ENCODE results near the gene ALX3.

ALX3 gene

DNA sequence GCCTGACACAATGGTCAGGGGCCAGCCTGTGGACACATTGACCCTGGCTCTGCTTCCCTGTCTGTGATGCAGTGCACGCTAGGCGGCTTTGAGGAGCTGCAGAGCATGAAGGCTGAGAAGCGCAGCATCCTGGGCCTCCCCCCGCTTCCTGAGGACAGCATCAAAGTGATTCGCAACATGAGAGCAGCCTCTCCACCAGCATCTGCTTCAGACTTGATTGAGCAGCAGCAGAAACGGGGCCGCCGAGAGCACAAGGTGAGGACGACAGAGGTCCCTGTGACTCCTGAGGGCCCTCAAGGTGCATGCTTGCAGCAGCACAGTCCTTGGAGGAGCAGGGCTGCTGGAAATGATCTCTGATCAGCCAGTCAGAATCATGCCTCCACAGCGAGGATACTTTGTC, 27.5 kb downstream of the ALX3 start:
- TF ChIP-seq CTCF (IDR thresholded peaks at IDR 0.05), result no peak

DNA sequence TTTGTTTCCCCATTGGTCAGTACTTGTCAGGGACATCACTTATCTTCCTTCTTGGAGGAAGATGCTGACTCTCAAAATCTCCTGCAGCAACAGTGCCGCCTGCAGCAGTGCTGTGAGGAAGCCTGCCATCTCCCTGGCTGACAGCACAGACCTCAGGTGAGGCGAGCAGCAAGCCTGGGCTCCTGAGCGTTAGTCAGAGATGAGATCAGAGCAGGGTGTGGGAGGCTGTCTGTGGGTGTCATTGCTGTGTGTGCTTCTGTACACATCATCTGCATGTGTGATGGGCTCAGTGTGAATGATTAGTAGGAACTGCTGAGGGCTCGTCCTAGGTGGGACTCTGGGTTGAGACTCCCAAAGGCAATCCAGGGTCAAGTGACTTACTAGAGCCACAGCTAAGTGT, 29.9 kb downstream of the ALX3 start:
- TF ChIP-seq CTCF (IDR thresholded peaks at IDR 0.05), result no peak

- no peak for TF ChIP-seq CTCF (IDR thresholded peaks at IDR 0.05)
Observed at GRCh38 chr1:110039641-110040040, 30.8 kb downstream of the ALX3 start.

- no peak for TF ChIP-seq CTCF (IDR thresholded peaks at IDR 0.05)
Observed at GRCh38 chr1:110038271-110038670, 32.2 kb downstream of the ALX3 start.

GRCh38 chr1:110035236-110035752, 35.2 kb downstream of the ALX3 start:
- no peak for TF ChIP-seq CTCF (IDR thresholded peaks at IDR 0.05)

DNA sequence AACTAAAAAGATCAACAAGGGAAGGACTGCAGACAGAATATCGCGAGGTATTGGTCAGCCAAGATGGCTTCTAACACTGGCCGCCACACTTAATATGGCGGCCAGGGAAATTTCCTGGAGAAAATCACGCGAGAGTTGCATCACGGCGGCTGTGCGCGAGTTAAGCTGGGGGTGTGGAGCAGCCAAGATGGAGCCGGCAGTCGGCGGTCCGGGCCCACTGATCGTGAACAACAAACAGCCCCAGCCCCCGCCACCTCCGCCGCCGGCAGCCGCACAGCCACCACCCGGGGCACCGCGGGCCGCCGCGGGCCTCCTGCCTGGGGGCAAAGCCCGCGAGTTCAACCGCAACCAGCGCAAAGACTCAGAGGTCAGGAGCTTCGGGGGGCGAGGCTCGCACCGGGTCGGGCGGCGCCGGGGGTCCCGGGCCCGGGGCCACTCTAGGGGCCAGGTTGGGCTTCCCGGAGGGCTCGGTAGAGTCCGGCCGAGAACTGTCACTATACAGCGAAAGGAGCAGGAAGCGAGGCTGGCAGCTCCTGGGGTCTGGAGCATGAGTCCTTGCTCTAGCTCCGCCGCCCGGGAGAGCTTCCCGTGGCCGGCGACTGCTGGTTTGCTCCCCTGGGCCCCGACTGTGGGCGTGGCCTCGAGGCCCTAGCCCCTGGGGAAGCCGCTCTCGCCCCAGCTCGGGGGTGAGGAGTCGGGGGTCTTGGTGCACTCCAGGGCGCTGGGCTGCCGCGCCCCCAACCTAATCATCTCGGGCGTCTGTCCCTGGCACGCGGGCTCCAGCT, 35.8 kb downstream of the ALX3 start, which contains the start of gene STRIP1:
STRIP1 (plus strand) TSS at position 174 of the 785 bp plus-strand sequence; CDS start at position 188, 14 bp downstream.
- TF ChIP-seq CTCF (IDR thresholded peaks at IDR 0.05), result no peak

- no peak for TF ChIP-seq CTCF (IDR thresholded peaks at IDR 0.05)
Observed at GRCh38 chr1:110034040-110034450, 36.4 kb downstream of the ALX3 start.
